ENCODE data around the gene LRRC40.

- TF ChIP-seq CTCF (IDR thresholded peaks at IDR 0.05) (no peak), POLR2A (IDR thresholded peaks at IDR 0.05) (no peak)
Measured at GRCh38 chr1:70153739-70154138, 51.6 kb downstream of the LRRC40 start.

All from testis (tissue), 2 donors.